Measurements from ENCODE around the gene SLC9A3.
A peak's percentile ranks its signal among the peaks of the same experiment; 100 is the strongest.

The SLC9A3 gene

GRCh38 chr5:531749-532315 lies 7.6 kb upstream of the SLC9A3 start:
- TF ChIP-seq CTCF (conservative IDR thresholded peaks at IDR 0.05), result no peak
- H3K27ac ChIP-seq, result peak overlapping the region; percentile 94

DNA sequence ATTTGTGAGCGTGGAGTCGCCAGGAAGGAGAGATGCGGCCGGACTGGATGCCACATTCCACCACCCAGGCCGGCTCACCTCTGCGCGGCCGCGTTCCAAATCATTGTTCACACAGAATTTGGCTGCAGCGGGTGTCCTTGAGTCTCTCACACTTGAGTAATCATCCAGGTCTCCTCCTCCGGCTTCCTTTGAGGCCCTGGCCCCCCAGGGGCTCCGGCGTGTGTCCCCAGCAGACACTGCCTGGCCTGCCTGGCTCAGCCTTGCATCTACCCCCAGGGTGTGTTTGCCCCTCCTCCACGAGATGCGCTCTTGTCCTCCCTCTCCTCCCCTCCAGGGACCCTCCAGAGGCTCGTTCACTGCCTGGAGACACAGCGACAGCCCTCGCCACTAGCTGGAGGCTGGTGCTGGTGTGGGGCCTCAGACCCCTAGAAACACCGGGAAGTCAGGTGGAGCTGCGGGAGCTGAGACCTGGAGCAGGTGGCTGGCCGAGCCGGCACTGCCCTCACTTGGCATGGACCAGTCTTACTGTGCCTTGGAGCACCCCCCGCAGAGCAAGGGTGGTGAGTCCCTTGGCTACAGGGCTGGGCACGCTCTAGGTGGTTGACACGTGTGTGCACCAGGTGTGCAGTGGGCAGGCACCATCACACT lies 7.0 kb upstream of the SLC9A3 start:
- peak overlapping the region; percentile 94 for H3K27ac ChIP-seq
- no peak for TF ChIP-seq CTCF (conservative IDR thresholded peaks at IDR 0.05)

DNA sequence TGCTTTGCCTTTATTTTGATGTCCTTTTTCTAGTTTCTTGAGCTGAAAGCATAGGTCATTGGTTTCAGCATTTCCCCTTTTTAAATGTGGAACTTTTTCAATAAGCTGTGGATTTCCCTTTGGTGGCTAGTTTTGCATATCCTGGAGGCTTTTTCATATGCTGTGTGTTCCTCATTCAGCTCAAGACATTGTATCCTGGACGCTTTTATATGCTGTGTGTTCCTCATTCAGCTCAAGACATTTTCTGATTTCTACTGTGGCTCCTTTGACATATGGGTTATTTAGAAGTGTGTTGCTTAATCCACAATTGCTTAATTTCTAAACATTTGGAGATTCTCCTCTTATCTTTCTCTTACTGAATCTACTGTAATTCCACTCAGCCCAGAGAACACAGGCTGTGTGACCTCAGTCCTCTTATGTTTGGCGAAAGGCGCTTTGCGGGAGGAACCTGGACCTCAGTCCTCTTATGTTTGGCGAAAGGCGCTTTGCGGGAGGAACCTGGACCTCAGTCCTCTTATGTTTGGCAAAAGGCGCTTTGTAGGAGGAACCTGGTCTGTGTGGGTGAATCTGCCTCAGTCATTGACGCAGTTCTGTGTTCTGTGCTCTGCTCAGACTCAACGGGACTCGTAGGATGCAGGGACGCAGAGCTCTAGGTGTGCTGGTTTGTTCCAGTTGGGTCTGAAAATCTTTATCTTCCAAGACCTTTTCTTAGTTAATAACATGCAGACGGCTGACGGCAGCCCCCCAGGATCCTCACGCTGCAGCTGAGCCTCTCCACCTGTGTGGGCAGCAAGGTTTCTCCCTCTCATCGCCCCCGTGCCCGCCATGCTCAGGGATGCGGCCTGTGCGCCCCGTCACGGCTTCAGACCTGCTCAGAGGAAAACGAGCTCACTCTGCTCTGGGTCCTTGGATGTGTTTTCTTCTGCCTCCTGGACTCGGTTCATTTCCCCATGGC lies 6.0 kb upstream of the SLC9A3 start:
- peak overlapping the region; percentile 94 for H3K27ac ChIP-seq
- no peak for TF ChIP-seq CTCF (conservative IDR thresholded peaks at IDR 0.05)

DNA sequence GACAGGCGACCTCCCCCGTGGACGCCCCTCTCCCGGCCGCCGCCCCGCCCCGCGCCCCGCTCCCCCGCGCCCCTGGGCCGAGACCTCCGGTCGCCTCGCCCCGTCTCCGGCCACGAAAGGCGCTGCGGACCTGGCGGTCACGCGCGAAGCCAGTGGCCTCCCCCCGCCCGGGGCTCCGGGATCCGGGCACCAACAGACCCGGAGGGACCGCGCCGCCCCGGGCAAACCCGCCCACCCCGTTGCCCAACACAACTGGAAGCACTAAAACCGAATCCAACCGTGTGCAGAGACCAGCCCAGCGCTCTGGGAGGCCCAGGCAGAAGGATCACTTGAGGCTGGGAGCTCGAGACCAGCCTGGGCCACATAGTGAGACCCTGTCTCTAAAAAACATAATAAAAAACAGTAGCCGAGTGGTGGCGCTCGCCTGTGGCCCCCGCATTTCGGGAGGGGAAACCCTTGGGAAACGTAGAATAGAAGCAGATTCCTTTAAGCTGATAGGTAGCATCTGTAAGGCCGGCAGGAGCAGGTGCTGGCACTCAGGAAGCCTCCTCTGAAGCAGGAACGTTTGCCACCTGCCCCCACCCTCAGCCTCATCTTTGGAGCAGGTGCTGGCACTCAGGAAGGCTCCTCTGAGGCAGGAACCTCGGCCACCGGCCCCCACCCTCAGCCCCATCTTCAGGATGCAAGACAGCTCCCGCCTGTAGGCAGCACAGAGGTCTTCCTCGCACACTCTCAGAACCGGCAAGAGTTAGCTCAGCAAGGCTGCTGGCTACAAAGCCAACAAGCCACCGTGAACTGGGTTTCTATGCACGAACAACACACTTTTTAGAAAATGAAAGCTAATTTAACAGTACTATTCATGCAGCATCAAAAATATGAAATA lies 4.6 kb upstream of the SLC9A3 start:
- H3K27ac ChIP-seq, result peak overlapping the region; percentile 94
- no peak for TF ChIP-seq CTCF (conservative IDR thresholded peaks at IDR 0.05)

- TF ChIP-seq CTCF (conservative IDR thresholded peaks at IDR 0.05), result no peak
Measured at GRCh38 chr5:527646-528628, 3.7 kb upstream of the SLC9A3 start.

DNA sequence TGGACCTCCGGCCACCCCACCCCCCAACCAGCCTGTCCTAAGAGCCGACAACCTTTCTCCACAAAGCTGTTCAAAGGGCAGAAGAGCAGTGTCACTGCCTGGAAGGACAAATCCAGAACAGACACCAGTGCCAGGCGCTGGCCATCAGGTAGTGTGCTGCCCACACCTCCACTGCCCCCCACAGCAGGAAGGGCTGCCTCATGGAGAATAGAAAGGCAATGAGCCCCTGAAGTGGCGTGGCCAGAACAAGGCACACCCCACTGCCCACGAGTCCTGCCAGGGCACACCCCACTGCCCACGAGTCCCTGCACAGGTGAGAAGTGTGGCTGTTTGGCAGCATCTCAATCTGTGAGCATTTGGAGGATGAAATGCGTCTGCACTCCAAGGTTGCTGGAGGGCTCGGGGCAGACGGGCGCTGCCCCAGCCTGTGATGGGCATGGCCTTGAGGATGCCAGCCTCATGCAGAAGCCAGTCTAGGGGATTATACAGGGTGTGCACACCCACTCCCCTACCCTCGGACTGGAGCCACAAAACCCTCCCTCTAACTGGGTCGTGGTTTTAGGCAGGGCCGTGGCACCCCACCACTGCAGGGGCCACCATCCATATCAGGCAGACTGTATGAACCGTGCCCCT lies 2.3 kb upstream of the SLC9A3 start:
- no peak for TF ChIP-seq CTCF (conservative IDR thresholded peaks at IDR 0.05)
- peak overlapping the region; percentile 94; the same call in 1 of the 2 replicates for H3K27ac ChIP-seq

More at GRCh38 chr5:527646-528628, 3.7 kb upstream of the SLC9A3 start:
- peak overlapping the region; percentile 94; the same call in 1 of the 2 replicates for H3K27ac ChIP-seq

All from VCaP (cell line).